ENCODE measurements around the gene EPHB2. TPM values are rescaled to one million over a fixed set of nuclear protein-coding genes. Genes with fewer than 3 reads are reported as not detected.

Gene EPHB2
- polyA plus RNA-seq, 1 donor, result 15.7 TPM

- no peak for DNase-seq (ENCODE audit: low read depth)
These were observed 70.1 kb downstream of the EPHB2 start for GRCh38 chr1:22780696-22781095.

GRCh38 chr1:22781483-22781882 lies 70.8 kb downstream of the EPHB2 start:
- DNase-seq (ENCODE audit: low read depth), result no peak

- DNase-seq (ENCODE audit: low read depth), result no peak
These were observed 71.8 kb downstream of the EPHB2 start for GRCh38 chr1:22782406-22782805.

- DNase-seq (ENCODE audit: low read depth), result no peak
These were observed 73.7 kb downstream of the EPHB2 start for GRCh38 chr1:22784317-22784716.

GRCh38 chr1:22784737-22785136 lies 74.1 kb downstream of the EPHB2 start:
- DNase-seq (ENCODE audit: low read depth), result no peak

- DNase-seq (ENCODE audit: low read depth), result no peak
These were observed 75.5 kb downstream of the EPHB2 start for GRCh38 chr1:22786101-22786500.

GRCh38 chr1:22786719-22787489 lies 76.3 kb downstream of the EPHB2 start:
- DNase-seq (ENCODE audit: low read depth), result no peak

GRCh38 chr1:22787636-22788035 lies 77.0 kb downstream of the EPHB2 start:
- no peak for DNase-seq (ENCODE audit: low read depth)

GRCh38 chr1:22788254-22788661 lies 77.6 kb downstream of the EPHB2 start:
- DNase-seq (ENCODE audit: low read depth), result no peak

GRCh38 chr1:22789356-22789994 lies 78.8 kb downstream of the EPHB2 start:
- DNase-seq (ENCODE audit: low read depth), result no peak

- DNase-seq (ENCODE audit: low read depth), result no peak
These were observed 79.8 kb downstream of the EPHB2 start for GRCh38 chr1:22790232-22791008.

GRCh38 chr1:22791831-22792347 lies 81.2 kb downstream of the EPHB2 start:
- no peak for DNase-seq (ENCODE audit: low read depth)

GRCh38 chr1:22792396-22793160 lies 81.9 kb downstream of the EPHB2 start:
- no peak for DNase-seq (ENCODE audit: low read depth)

GRCh38 chr1:22793647-22794046 lies 83.0 kb downstream of the EPHB2 start:
- DNase-seq (ENCODE audit: low read depth), result no peak

- no peak for DNase-seq (ENCODE audit: low read depth)
These were observed 84.2 kb downstream of the EPHB2 start for GRCh38 chr1:22794647-22795365.

GRCh38 chr1:22795366-22795714 lies 84.7 kb downstream of the EPHB2 start:
- DNase-seq (ENCODE audit: low read depth), result no peak

- no peak for DNase-seq (ENCODE audit: low read depth)
These were observed 86.0 kb downstream of the EPHB2 start for GRCh38 chr1:22796642-22797041.

GRCh38 chr1:22798083-22798482 lies 87.4 kb downstream of the EPHB2 start:
- no peak for DNase-seq (ENCODE audit: low read depth)

GRCh38 chr1:22799971-22800370 lies 89.3 kb downstream of the EPHB2 start:
- no peak for DNase-seq (ENCODE audit: low read depth)

GRCh38 chr1:22800629-22801028 lies 90.0 kb downstream of the EPHB2 start:
- DNase-seq (ENCODE audit: low read depth), result no peak

GRCh38 chr1:22801347-22801746 lies 90.7 kb downstream of the EPHB2 start:
- DNase-seq (ENCODE audit: low read depth), result no peak

All from forelimb muscle (tissue), 1 donor.